Diencephalon (tissue), 1 donor: ENCODE measurements around the gene TMEM94. TPM values are rescaled to one million over a fixed set of nuclear protein-coding genes. Genes with fewer than 3 reads are reported as not detected.

Experiments used
- small RNA-seq: library from RNA; depleted of rRNA; stranded (forward); fragments of <200 nt; gene quantifications from one replicate; pipeline ENCODE3, GENCODE V24; 2014
- total RNA-seq: library from RNA; depleted of rRNA; stranded (reverse); fragments of >200 nt; gene quantifications from one replicate; pipeline ENCODE4 v1.2.3, GENCODE V29; 2014

The TMEM94 gene
- 31.4 TPM for total RNA-seq

DNA sequence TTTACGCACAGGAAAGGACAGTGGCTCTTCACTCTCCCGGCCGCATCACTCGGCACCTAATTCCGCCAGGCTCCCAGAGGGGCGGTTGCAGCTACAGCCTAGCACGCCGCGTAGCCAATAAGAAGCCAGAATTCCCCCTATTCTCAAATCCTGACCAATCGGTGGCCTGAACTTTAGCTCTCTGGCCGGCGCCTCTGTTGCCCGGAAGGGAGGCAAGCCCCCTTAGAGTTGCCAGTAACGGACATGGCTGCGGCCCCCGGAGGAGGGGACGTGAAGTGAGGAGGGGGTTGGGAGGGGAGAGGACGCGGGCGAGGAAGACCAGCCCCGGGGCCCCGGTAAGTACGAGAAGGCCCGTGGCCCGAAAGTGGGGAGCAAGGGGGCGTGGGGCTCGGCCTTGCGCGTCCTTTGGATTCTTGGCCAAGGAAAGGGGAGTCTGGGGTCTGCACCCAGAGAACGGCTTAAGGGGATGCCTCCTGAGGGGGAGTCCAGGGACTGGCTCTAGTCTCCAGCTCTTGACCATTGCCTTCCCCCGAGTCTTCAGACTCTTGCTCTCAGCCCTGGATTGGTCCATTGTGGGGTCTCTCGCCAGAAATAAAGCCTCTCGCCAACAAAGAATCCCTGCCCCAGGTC, at the start of gene TMEM94:
TMEM94 (plus strand) TSS at position 219 of the 630 bp plus-strand sequence. CDS start 15,271 bp downstream, outside the sequence.

GRCh38 chr17:75515496-75516254, 59.2 kb downstream of the TMEM94 start, which contains the start of gene CASKIN2:
Gene CASKIN2, minus strand, starts transcription at chr17:75515537. Its CDS starts 1,733 bp downstream, at chr17:75513804.

GRCh38 chr17:75516255-75516618, 59.8 kb downstream of the TMEM94 start, which contains the start of gene TSEN54:
Gene TSEN54, plus strand, starts transcription at chr17:75516528. Its CDS starts 33 bp downstream, at chr17:75516561.

DNA sequence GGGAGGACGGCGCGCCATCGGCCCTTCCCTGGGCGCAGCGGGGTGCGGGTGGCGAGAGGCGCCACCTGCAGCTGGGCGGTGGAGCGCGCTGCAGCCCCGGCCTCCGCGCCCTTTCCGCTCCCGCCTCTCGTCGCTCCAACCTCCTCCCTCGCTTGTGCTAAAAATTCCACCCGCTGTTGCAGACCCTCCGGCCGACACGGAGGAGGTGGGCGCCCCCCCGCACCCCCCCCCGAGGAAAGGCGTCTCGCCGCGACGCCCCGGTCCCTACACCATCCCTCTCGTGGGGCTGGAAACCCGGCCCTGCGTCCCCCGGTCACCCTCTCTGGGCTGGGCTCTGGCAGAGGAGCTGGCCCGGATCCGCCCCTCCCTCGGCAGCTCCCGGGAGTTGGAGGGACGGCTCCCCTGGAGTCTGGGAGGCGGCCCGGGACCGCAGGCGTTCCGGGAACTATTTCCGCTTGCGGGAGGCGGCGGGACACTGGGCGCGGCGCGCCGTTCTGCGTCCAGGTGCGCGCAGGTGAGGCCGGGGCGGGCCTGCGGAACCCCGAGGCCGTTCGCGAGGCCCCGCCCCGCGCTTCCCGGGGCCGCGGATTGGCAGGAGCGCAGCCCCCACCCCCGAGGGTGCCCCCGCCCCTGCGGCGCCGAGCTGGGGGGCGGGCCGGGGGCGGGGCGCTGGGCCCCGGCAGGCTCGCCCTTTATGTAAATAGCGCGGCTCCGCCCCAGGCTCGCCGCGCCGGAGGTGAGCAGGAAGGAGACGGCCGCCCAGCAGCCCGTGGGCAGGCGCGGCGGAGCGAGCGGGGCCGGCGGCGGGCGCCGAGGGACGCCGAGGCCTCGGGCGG, 68.8 kb downstream of the TMEM94 start, which contains the start of gene LLGL2:
LLGL2 (plus strand) TSS at position 728 of the 836 bp plus-strand sequence. CDS start 17,730 bp downstream, outside the sequence.

Small RNA genes lying within 50 kb of the gene (small RNA-seq; reads per million reads assigned to genes)
- not detected for gene RF00019
- gene RNU6-938P, result not detected

Other genes starting within 250 kb of the TMEM94 start
- 18.9 TPM for gene GGA3, start 195.0 kb upstream of the TMEM94 start, total RNA-seq
- gene MRPS7, start 194.8 kb upstream of the TMEM94 start, total RNA-seq, result 46.6 TPM
- 8.3 TPM for gene MIF4GD, start 185.4 kb upstream of the TMEM94 start, total RNA-seq
- 8.8 TPM for gene SLC25A19, start 167.2 kb upstream of the TMEM94 start, total RNA-seq
- 109 TPM for gene GRB2, start 51.0 kb upstream of the TMEM94 start, total RNA-seq
- 9.0 TPM for gene CASKIN2, start 58.9 kb downstream of the TMEM94 start, total RNA-seq
- 10.4 TPM for gene TSEN54, start 59.9 kb downstream of the TMEM94 start, total RNA-seq
- 0.92 TPM for gene LLGL2, start 69.1 kb downstream of the TMEM94 start, total RNA-seq
- gene MYO15B, start 131.2 kb downstream of the TMEM94 start, total RNA-seq, result 15.7 TPM
- 1.4 TPM for gene SMIM5, start 176.8 kb downstream of the TMEM94 start, total RNA-seq
- 15.0 TPM for gene RECQL5, start 210.5 kb downstream of the TMEM94 start, total RNA-seq
- 52.1 TPM for gene SAP30BP, start 210.7 kb downstream of the TMEM94 start, total RNA-seq